ENCODE measurements around the gene STH. TPM values are rescaled to one million over a fixed set of nuclear protein-coding genes. Genes with fewer than 3 reads are reported as not detected.
A peak's percentile ranks its signal among the peaks of the same experiment; 100 is the strongest.

The STH gene
- polyA plus RNA-seq, 1 experiment = not detected

DNA sequence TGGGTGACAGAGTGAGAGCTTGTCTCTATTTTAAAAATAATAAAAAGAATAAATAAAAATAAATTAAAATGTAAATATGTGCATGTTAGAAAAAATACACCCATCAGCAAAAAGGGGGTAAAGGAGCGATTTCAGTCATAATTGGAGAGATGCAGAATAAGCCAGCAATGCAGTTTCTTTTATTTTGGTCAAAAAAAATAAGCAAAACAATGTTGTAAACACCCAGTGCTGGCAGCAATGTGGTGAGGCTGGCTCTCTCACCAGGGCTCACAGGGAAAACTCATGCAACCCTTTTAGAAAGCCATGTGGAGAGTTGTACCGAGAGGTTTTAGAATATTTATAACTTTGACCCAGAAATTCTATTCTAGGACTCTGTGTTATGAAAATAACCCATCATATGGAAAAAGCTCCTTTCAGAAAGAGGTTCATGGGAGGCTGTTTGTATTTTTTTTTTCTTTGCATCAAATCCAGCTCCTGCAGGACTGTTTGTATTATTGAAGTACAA, 8.5 kb downstream of the STH start:
- Histone ChIP-seq H3K4me3 (ENCODE audit: low read depth, low read length) (no peak overlapping the region), H3K27ac (ENCODE audit: low read depth, low read length) (no peak overlapping the region), H3K9me3 (ENCODE audit: control insufficient read depth, insufficient read depth, low read length) (no peaks in the 10 kb centered on the region; the same call in 1 of the 2 replicates), H3K27me3 (ENCODE audit: control insufficient read depth, insufficient read depth, low read length) (peaks cover 11% of the 10 kb centered on the region)
- ChIA-PET CTCF (interaction anchor here (0.7 to 1.1 kb wide), 2 partner anchors 27 to 206 kb away, joined by 3 to 4 read pairs; no protein-coding TSS in a partner anchor), POLR2A (no interaction called here)
- DNase-seq (ENCODE audit: low read depth, low spot score) = no peak
- TF ChIP-seq, protein P1, sequence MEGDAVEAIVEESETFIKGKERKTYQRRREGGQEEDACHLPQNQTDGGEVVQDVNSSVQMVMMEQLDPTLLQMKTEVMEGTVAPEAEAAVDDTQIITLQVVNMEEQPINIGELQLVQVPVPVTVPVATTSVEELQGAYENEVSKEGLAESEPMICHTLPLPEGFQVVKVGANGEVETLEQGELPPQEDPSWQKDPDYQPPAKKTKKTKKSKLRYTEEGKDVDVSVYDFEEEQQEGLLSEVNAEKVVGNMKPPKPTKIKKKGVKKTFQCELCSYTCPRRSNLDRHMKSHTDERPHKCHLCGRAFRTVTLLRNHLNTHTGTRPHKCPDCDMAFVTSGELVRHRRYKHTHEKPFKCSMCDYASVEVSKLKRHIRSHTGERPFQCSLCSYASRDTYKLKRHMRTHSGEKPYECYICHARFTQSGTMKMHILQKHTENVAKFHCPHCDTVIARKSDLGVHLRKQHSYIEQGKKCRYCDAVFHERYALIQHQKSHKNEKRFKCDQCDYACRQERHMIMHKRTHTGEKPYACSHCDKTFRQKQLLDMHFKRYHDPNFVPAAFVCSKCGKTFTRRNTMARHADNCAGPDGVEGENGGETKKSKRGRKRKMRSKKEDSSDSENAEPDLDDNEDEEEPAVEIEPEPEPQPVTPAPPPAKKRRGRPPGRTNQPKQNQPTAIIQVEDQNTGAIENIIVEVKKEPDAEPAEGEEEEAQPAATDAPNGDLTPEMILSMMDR (IDR thresholded peaks at IDR 0.05; ENCODE audit: low read depth, low read length) = no peak

- no peak overlapping the region for H3K4me3 ChIP-seq (ENCODE audit: low read depth, low read length)
- no peak overlapping the region for H3K27ac ChIP-seq (ENCODE audit: low read depth, low read length)
- TF ChIP-seq, protein P1 (IDR thresholded peaks at IDR 0.05; ENCODE audit: low read depth, low read length) = no peak
- POLR2A ChIA-PET = no interaction called here
- no peaks in the 10 kb centered on the region; the same call in 1 of the 2 replicates for H3K9me3 ChIP-seq (ENCODE audit: control insufficient read depth, insufficient read depth, low read length)
- DNase-seq (ENCODE audit: low read depth, low spot score) = no peak
- H3K27me3 ChIP-seq (ENCODE audit: control insufficient read depth, insufficient read depth, low read length) = peaks cover 11% of the 10 kb centered on the region
- CTCF ChIA-PET = interaction anchor here (1.5 kb wide), 1 partner anchor 205 kb away, joined by 5 read pairs; no protein-coding TSS in a partner anchor
These were observed 9.5 kb downstream of the STH start for GRCh38 chr17:46008591-46008990.

DNA sequence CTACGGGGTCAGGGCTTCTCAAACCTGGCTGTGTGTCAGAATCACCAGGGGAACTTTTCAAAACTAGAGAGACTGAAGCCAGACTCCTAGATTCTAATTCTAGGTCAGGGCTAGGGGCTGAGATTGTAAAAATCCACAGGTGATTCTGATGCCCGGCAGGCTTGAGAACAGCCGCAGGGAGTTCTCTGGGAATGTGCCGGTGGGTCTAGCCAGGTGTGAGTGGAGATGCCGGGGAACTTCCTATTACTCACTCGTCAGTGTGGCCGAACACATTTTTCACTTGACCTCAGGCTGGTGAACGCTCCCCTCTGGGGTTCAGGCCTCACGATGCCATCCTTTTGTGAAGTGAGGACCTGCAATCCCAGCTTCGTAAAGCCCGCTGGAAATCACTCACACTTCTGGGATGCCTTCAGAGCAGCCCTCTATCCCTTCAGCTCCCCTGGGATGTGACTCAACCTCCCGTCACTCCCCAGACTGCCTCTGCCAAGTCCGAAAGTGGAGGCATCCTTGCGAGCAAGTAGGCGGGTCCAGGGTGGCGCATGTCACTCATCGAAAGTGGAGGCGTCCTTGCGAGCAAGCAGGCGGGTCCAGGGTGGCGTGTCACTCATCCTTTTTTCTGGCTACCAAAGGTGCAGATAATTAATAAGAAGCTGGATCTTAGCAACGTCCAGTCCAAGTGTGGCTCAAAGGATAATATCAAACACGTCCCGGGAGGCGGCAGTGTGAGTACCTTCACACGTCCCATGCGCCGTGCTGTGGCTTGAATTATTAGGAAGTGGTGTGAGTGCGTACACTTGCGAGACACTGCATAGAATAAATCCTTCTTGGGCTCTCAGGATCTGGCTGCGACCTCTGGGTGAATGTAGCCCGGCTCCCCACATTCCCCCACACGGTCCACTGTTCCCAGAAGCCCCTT, 10.9 kb downstream of the STH start:
- Histone ChIP-seq H3K9me3 (ENCODE audit: control insufficient read depth, insufficient read depth, low read length) (no peaks in the 10 kb centered on the region), H3K27ac (ENCODE audit: low read depth, low read length) (no peak overlapping the region), H3K27me3 (ENCODE audit: control insufficient read depth, insufficient read depth, low read length) (peaks cover 11% of the 10 kb centered on the region), H3K4me3 (ENCODE audit: low read depth, low read length) (no peak overlapping the region)
- DNase-seq (ENCODE audit: low read depth, low spot score) = no peak
- CTCF ChIA-PET = interaction anchor here (1.0 to 1.4 kb wide), 2 partner anchors 8 to 203 kb away, joined by 3 read pairs; no protein-coding TSS in a partner anchor
- TF ChIP-seq, protein P1 (IDR thresholded peaks at IDR 0.05; ENCODE audit: low read depth, low read length) = no peak
- POLR2A ChIA-PET = no interaction called here

DNA sequence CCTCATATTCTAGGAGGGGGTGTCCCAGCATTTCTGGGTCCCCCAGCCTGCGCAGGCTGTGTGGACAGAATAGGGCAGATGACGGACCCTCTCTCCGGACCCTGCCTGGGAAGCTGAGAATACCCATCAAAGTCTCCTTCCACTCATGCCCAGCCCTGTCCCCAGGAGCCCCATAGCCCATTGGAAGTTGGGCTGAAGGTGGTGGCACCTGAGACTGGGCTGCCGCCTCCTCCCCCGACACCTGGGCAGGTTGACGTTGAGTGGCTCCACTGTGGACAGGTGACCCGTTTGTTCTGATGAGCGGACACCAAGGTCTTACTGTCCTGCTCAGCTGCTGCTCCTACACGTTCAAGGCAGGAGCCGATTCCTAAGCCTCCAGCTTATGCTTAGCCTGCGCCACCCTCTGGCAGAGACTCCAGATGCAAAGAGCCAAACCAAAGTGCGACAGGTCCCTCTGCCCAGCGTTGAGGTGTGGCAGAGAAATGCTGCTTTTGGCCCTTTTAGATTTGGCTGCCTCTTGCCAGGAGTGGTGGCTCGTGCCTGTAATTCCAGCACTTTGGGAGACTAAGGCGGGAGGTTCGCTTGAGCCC, 11.6 kb downstream of the STH start:
- Histone ChIP-seq H3K27me3 (ENCODE audit: control insufficient read depth, insufficient read depth, low read length) (peaks cover 11% of the 10 kb centered on the region), H3K27ac (ENCODE audit: low read depth, low read length) (no peak overlapping the region), H3K4me3 (ENCODE audit: low read depth, low read length) (no peak overlapping the region), H3K9me3 (ENCODE audit: control insufficient read depth, insufficient read depth, low read length) (no peaks in the 10 kb centered on the region)
- DNase-seq (ENCODE audit: low read depth, low spot score) = no peak
- TF ChIP-seq, protein P1 (IDR thresholded peaks at IDR 0.05; ENCODE audit: low read depth, low read length) = peak; percentile 14; the same call in 1 of the 2 replicates
- ChIA-PET POLR2A (no interaction called here), CTCF (interaction anchor here (1.0 to 3.6 kb wide), 3 partner anchors 9 to 202 kb away, joined by 3 to 9 read pairs (median 3); partner anchors contain the start of gene KANSL1)

All from AG04450 (cell line).